T-helper 2 cell treated with Interferon-gamma antibody and Interleukin-4, amounts not matched to agents 100 ng/mL and 5 ng/mL, for 36 hours (primary cell): ENCODE results near the gene CDK4. TPM values are rescaled to one million over a fixed set of nuclear protein-coding genes. Genes with fewer than 3 reads are reported as not detected.
"Not testable (repeated sequence)": the region's sequence is repeated elsewhere in the genome, so short reads cannot be mapped to it uniquely, and the experiment has no call there.

Experiments
- intact Hi-C: fragments of 100-400 bp; cut with micrococcal nuclease; formaldehyde crosslinking; loops from one replicate; pipeline ENCODE4 v1.15.1; 2023
- total RNA-seq: library from RNA; stranded (reverse); gene quantifications from 2 replicates; pipeline ENCODE4 v1.2.3, GENCODE V29; 2022

The CDK4 gene
- 134 and 138 TPM in 2 replicates for total RNA-seq

DNA sequence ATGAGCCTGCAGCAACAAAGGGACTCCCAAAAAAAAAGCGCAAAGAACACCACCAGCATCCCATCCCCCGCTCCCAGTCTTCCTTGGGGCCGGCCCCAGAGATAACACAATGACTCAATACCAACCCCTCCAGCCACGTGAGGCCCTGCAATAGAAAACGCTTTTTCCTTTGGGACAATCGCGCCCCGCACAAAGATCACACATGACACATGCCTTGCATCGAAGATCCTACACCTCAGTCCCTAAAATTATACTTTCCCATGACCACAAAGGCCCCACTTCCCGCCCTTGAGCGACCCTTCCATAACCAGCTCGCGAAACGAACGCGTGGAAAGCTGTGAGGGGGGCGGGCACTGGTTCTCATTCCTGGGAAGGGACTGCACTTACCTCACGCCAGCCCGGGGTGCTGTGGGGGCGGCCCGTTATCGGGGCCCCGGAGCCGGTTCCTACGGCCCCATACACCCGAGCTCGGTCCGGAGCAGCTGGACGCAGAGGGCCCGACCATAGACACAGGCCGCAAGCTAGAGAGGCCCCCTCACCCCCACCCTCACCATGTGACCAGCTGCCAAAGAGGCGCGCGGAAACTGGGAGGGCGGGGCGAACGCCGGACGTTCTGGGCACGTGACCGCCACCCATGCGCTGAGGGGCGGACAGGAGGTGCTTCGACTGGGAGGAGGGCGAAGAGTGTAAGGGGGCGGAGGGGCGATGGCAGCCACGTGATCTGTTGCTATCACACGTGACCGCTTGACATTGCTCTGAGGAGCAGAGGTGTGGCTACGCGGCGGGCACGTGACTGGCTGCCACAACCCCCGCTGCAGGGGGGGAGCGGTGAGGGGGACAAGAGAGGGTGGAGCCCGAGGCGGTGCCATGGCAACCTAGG is at the start of gene CDK4:
Gene CDK4 (minus strand): TSS at position 523 of the 880 bp plus-strand sequence. CDS start 593 bp downstream, outside the sequence.
- intact Hi-C loops, result loop anchor here (1.0 to 10.0 kb wide), 9 partner anchors 8 to 1117 kb away; partner anchors contain the start of genes ARHGAP9, BAZ2A, CTDSP2 and DCTN2

- intact Hi-C loops, result no loop called here
Observed at GRCh38 chr12:57800965-57801364, 48.9 kb upstream of the CDK4 start.

DNA sequence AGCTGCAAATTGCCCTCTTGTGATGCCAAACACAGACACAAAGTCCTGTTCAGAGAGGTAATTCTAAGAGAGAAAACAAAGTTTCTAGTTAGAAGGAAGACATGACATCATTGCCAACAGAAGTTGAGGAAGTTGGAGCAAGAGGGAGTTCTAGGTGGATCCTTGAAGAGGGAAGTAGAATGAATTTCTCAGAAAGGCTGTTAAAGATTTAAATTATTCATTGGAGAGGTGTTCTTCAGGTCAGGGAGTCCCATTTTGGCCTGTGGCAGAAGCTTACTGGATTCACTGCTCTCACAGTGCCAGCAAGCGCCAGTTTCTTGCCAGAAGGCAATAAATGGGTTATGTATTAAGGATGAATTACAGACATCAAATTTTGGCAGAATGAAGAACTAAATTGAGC is 45.8 kb upstream of the CDK4 start:
- intact Hi-C loops, result no loop called here

DNA sequence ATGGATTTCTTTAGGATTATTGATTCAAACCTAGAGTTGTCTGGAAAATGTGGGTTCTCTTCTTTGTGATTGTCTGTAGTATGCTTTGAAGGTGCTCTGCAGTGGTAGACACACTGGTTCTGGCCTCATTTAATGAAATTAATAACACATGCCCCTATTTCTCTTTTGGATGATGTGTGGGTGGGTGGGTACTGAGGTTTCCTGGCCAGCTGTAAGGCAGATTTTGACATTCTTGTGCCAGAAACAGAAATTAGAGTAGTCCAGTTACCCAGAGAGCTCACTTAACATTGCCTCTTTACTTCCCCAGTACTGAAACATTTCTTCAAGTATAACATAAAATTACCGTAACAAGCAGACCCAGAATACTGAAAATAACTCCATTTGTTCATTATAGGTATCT is 44.9 kb upstream of the CDK4 start:
- intact Hi-C loops, result no loop called here

DNA sequence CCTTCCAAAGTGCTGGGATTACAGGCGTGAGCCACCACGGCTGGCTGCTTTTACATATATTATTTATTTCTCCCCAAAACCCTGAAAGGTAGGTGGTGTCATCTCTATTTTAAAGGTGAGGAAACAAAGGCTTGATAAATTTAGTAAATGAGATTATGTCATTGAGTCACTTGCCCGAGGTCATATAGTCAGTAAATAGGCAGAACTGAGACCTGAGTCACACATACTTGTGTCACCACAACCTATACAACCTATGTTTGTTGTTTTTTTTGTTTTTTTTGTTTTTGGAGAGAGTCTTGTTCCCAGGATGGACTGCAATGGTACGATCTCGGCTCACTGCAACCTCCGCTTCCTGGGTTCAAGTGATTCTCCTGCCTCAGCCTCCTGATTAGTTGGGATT is 43.2 kb upstream of the CDK4 start:
- intact Hi-C loops, result no loop called here

DNA sequence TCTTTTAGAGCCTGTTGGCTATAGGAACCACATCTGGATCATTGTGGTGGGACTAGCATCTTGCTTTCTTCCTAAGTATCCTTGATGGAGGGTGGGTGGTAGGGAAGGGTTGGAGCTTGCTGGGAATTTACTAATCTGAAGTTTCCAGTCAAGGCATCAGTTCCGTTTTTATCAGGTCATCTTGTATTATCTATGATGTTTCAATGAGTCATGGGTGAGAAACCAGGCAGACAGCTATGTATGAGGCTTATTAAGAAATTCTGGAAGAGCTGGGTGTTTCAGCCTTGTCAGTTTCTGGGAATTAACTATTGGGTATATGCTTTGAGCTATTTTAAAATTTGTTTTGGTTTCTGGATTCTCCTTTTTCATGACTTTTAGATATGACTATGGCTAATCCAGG is 41.8 kb upstream of the CDK4 start:
- intact Hi-C loops, result no loop called here

DNA sequence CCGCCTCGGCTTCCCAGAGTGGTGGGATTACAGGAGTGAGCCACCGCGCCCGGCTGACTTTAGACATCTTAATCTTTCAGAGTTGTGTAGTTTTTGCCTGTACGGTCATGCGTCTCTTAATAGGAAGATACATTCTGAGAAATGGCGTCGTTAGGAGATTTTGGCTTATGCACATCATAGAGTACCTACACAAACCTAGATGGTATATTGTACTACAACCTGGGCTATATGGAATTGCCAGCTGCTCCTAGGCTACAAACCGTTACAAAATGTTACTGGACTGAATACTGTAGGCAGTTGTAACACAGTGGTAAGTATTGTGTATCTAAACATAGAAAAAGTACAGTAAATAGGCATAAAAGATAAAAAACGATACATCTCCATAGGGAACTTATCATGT is 31.8 kb upstream of the CDK4 start:
- intact Hi-C loops, result no loop called here

DNA sequence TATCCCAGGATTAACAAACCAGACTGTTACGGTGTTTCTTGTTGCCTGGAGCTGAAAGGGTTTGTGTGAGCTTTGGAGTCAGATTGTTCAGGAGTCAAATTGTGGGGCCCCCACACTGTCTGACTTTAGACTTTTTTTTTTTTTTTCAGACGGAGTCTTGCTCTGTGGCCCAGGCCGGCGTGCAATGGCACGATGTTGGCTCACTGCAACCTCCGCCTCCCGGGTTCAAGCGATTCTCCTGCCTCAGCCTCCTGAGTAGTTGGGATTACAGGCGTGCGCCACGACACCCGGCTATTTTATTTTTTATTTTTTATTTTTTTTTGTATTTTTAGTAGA is 31.3 kb upstream of the CDK4 start:
- intact Hi-C loops, result no loop called here

GRCh38 chr12:57782608-57783465 is 30.7 kb upstream of the CDK4 start, which contains the start of gene TSFM:
TSFM (plus strand) TSS chr12:57782787; CDS start chr12:57782802, 15 bp downstream.
- intact Hi-C loops, result loop anchor here (1.0 kb wide), 4 partner anchors 11 to 122 kb away; partner anchors contain the start of genes EEF1AKMT3, MARCHF9 and METTL1

DNA sequence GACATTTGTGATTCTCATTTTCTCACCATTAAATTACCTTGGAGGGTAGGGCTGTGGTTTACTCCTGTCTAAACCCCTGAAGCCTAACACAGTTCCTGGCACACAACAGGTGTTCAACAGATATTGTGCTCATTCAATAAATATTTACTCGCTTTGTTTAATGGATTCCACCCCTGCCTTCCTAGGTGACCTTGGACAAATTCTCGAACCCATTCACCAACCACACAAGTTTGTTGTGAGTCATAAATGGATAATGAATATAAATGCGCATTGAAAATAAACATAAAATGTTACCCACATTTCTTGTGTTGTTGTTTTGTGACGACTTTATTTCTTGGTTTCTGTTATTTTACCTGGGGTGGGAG is 30.1 kb upstream of the CDK4 start:
- intact Hi-C loops, result loop anchor here (1.0 kb wide), 4 partner anchors 10 to 123 kb away; partner anchors contain the start of genes EEF1AKMT3, MARCHF9 and METTL1

DNA sequence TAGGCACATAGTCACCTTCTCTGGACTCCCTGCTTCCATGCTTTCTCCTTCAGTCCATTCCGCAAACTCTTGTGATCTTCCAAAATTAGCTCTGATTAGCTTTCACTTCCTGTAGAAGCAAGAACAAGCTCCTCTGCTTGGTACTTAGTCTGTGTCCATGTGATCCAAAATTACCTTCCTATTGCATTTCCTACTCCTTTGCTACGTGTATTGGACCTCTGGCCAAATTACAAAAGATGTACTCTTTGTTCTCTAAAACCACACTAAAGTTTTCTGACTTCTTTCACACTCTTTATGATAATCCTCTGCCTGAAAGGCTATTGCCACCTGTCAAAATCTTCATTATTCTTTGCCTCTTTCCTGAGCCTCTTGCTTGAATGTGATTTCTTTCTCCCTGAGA is 29.7 kb upstream of the CDK4 start:
- intact Hi-C loops, result loop anchor here (1.0 kb wide), 4 partner anchors 10 to 124 kb away; partner anchors contain the start of genes EEF1AKMT3, MARCHF9 and METTL1

GRCh38 chr12:57781244-57781643 is 29.1 kb upstream of the CDK4 start:
- intact Hi-C loops, result no loop called here

DNA sequence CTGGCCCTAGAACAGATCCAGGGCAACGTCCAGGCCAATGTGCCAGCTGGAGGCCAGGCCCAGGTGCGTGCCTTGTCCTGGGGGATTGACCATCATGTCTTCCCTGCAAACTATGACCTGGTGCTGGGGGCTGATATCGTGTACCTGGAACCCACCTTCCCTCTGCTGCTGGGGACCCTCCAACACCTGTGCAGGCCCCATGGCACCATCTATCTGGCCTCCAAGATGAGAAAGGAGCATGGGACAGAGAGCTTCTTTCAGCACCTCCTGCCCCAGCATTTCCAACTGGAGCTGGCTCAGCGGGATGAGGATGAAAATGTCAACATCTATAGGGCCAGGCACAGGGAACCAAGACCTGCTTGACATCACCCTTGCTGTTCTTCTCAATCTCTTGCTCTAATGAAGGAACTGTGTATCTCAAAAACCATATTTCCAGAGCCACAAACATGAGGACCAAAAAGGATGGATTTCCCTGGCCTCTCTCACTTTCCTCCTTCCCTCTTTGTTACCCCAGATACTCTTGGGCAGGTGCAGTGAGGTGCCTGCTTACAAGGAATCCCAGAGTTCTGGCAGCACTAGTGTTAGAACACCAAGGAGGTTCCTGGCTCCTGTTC is 28.3 kb upstream of the CDK4 start:
- intact Hi-C loops, result no loop called here

- intact Hi-C loops, result no loop called here
Observed at GRCh38 chr12:57779736-57780135, 27.6 kb upstream of the CDK4 start.

DNA sequence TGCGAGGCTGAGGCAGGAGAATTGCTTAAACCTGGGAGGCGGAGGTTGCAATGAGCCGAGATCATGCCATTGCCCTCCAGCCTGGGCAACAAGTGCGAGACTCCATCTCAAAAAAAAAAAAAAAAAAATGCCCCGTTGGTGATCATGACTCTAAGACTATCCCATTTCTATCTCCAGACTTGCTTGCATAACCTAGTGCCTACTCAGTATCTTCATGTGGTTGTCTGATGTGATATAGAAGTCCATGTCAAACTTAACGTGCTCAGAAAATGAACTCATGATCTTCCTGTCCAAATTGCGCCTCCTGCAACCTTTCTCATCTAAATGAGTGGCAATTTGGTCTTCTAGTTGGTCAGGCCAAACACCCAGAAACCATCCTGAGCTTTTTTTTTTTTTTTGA is 25.8 kb upstream of the CDK4 start:
- intact Hi-C loops, result no loop called here

- intact Hi-C loops, result no loop called here
Observed at GRCh38 chr12:57777367-57777766, 25.3 kb upstream of the CDK4 start.

GRCh38 chr12:57776247-57776587 is 24.1 kb upstream of the CDK4 start:
- intact Hi-C loops, result no loop called here

GRCh38 chr12:57775563-57776246 is 23.6 kb upstream of the CDK4 start:
- intact Hi-C loops, result no loop called here

- intact Hi-C loops, result no loop called here
Observed at GRCh38 chr12:57775044-57775443, 22.9 kb upstream of the CDK4 start.

DNA sequence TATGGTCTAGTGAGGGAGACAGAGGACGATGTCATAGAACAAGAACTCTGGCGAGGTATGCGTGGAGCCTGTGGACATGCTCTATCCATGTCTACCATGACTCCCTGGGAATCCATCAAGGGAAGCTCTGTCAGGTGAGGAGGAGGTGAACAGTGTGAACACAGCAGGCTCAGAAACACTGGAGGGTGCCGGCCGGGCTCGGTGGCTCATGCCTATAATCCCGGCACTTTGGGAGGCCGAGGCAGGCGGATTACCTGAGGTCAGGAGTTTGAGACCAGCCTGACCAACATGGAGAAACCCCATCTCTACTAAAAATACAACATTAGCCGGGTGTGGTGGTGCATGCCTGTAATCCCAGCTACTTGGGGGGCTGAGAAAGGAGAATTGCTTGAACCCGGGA is 22.5 kb upstream of the CDK4 start:
- intact Hi-C loops, result not testable (repeated sequence)
